ENCODE results near the gene CDC34. TPM values are rescaled to one million over a fixed set of nuclear protein-coding genes. Genes with fewer than 3 reads are reported as not detected.

Gene CDC34
- total RNA-seq, 4 donors from 2014 or later: 25.8 to 81.2 (median 42.4) TPM

DNA sequence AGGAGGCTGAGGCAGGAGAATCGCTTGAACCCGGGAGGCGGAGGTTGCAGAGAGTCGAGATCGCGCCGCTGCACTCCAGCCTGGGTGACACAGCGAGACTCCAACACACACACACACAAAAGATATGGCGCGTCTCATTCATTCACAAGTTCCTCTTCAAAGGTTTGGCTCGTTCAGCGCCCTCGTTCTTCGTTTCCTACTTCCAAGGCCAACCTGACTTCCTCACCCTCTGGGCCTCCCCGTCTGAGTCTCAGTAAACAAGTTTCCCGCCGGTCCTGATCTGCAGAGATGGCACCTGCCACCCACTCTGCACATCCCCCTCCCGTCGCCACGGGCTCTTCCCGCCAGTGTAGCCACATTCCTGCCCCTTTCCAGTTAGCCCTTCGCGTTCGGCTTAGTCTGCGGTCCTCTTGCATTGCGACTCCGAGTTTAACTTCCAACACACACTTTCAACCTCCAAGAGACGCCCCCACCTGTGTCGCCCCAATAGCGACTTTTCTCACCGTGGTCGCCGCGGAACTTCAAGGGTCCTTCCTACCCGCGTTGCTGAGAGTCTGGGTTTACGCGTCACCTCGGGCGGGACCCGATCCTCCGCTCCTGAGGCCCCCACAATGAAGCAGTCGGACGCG lies 39.5 kb downstream of the CDC34 start:
- no peak for TF ChIP-seq CTCF (IDR thresholded peaks at IDR 0.05; ENCODE audit: low read depth)

- no peak for TF ChIP-seq CTCF (IDR thresholded peaks at IDR 0.05; ENCODE audit: low read depth)
Observed at GRCh38 chr19:571566-571974, 40.0 kb downstream of the CDC34 start.

- no peak for TF ChIP-seq CTCF (IDR thresholded peaks at IDR 0.05; ENCODE audit: low read depth)
Observed at GRCh38 chr19:572140-572742, 40.7 kb downstream of the CDC34 start, which contains the start of gene BSG. TSS of gene BSG (plus strand) at chr19:572596. CDS start at chr19:572635, 39 bp downstream.

- no peak for TF ChIP-seq CTCF (IDR thresholded peaks at IDR 0.05; ENCODE audit: low read depth)
Observed at GRCh38 chr19:572743-573518, 41.4 kb downstream of the CDC34 start.

DNA sequence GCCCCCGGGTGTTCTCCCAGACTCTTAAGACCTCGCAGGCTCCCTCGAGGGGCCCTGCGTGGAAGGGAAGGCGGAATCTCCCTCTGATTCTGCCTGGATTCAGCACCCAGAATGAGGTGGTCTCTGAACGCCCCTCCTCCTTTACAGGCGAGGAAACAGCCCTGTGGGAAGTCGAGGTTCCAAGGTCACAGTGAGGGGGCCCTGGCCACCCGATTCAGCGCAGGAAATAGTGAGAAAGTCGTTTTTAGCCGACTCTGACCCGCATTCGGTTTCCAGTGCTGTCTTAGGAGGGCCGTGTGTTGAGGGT lies 41.9 kb downstream of the CDC34 start:
- TF ChIP-seq CTCF (IDR thresholded peaks at IDR 0.05; ENCODE audit: low read depth): no peak

GRCh38 chr19:574658-575526 lies 43.3 kb downstream of the CDC34 start:
- TF ChIP-seq CTCF (IDR thresholded peaks at IDR 0.05; ENCODE audit: low read depth): no peak
